ENCODE data around the gene BTN2A1. TPM values are rescaled to one million over a fixed set of nuclear protein-coding genes. Genes with fewer than 3 reads are reported as not detected.

Gene BTN2A1
- total RNA-seq, 1 donor from 2014 or later = 27.7 TPM

- H3K4me1 Mint-ChIP-seq (ENCODE audit: unreplicated experiment) = peaks cover 27% of the 10 kb centered on the region
- DNase-seq (ENCODE audit: extremely low spot score, unreplicated experiment) = no peak
- no peaks in the 10 kb centered on the region for H3K9me3 Mint-ChIP-seq (ENCODE audit: unreplicated experiment)
- TF ChIP-seq CTCF (IDR thresholded peaks at IDR 0.05) = no peak
- no peak overlapping the region for H3K4me3 Mint-ChIP-seq (ENCODE audit: unreplicated experiment)
- H3K27ac Mint-ChIP-seq (ENCODE audit: unreplicated experiment) = no peak overlapping the region
- no peaks in the 10 kb centered on the region for H3K27me3 Mint-ChIP-seq (ENCODE audit: unreplicated experiment)
- peaks cover 87% of the 10 kb centered on the region for H3K36me3 Mint-ChIP-seq (ENCODE audit: unreplicated experiment)
Measured at GRCh38 chr6:26464014-26464413, 6.3 kb downstream of the BTN2A1 start.

GRCh38 chr6:26464416-26465131, 6.8 kb downstream of the BTN2A1 start:
- no peak overlapping the region for H3K27ac Mint-ChIP-seq (ENCODE audit: unreplicated experiment)
- H3K27me3 Mint-ChIP-seq (ENCODE audit: unreplicated experiment) = no peaks in the 10 kb centered on the region
- H3K4me3 Mint-ChIP-seq (ENCODE audit: unreplicated experiment) = no peak overlapping the region
- no peak for TF ChIP-seq CTCF (IDR thresholded peaks at IDR 0.05)
- H3K9me3 Mint-ChIP-seq (ENCODE audit: unreplicated experiment) = no peaks in the 10 kb centered on the region
- no peak for DNase-seq (ENCODE audit: extremely low spot score, unreplicated experiment)
- peaks cover 21% of the 10 kb centered on the region for H3K4me1 Mint-ChIP-seq (ENCODE audit: unreplicated experiment)
- peaks cover 86% of the 10 kb centered on the region for H3K36me3 Mint-ChIP-seq (ENCODE audit: unreplicated experiment)

DNA sequence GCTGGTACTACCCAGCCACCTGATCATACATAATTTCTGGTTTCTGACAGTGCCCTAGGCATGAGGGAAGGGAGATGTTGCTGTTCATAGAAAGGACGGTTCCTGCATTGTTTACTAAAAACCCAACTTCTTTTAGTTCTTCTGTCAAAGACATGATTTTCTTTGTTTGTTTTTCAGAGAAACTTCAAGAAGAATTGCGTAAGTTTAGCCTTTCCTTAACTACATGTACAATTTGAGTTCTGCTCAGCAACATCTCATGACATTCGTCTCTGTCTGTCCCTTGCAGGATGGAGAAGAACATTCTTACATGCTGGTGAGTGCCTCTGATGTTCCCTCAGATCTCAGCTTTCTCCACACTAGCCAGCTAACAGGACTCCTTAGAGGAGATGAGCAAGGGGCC, 8.0 kb downstream of the BTN2A1 start:
- DNase-seq (ENCODE audit: extremely low spot score, unreplicated experiment) = no peak
- no peak overlapping the region for H3K4me3 Mint-ChIP-seq (ENCODE audit: unreplicated experiment)
- no peak overlapping the region for H3K27ac Mint-ChIP-seq (ENCODE audit: unreplicated experiment)
- H3K4me1 Mint-ChIP-seq (ENCODE audit: unreplicated experiment) = peaks cover 9% of the 10 kb centered on the region
- no peaks in the 10 kb centered on the region for H3K9me3 Mint-ChIP-seq (ENCODE audit: unreplicated experiment)
- peaks cover 76% of the 10 kb centered on the region for H3K36me3 Mint-ChIP-seq (ENCODE audit: unreplicated experiment)
- no peak for TF ChIP-seq CTCF (IDR thresholded peaks at IDR 0.05)
- no peaks in the 10 kb centered on the region for H3K27me3 Mint-ChIP-seq (ENCODE audit: unreplicated experiment)

- TF ChIP-seq CTCF (IDR thresholded peaks at IDR 0.05) = no peak
- H3K36me3 Mint-ChIP-seq (ENCODE audit: unreplicated experiment) = peaks cover 54% of the 10 kb centered on the region
- peaks cover 8% of the 10 kb centered on the region for H3K9me3 Mint-ChIP-seq (ENCODE audit: unreplicated experiment)
- no peak overlapping the region for H3K4me3 Mint-ChIP-seq (ENCODE audit: unreplicated experiment)
- H3K27ac Mint-ChIP-seq (ENCODE audit: unreplicated experiment) = no peak overlapping the region
- DNase-seq (ENCODE audit: extremely low spot score, unreplicated experiment) = no peak
- no peaks in the 10 kb centered on the region for H3K27me3 Mint-ChIP-seq (ENCODE audit: unreplicated experiment)
- peaks cover 11% of the 10 kb centered on the region for H3K4me1 Mint-ChIP-seq (ENCODE audit: unreplicated experiment)
Measured at GRCh38 chr6:26468829-26469228, 11.1 kb downstream of the BTN2A1 start.

- Mint-ChIP-seq H3K36me3 (ENCODE audit: unreplicated experiment) (peaks cover 37% of the 10 kb centered on the region), H3K27ac (ENCODE audit: unreplicated experiment) (peak overlapping the region; percentile 42), H3K4me3 (ENCODE audit: unreplicated experiment) (no peak overlapping the region), H3K27me3 (ENCODE audit: unreplicated experiment) (no peaks in the 10 kb centered on the region), H3K4me1 (ENCODE audit: unreplicated experiment) (peaks cover 25% of the 10 kb centered on the region), H3K9me3 (ENCODE audit: unreplicated experiment) (peaks cover 8% of the 10 kb centered on the region)
- no peak for DNase-seq (ENCODE audit: extremely low spot score, unreplicated experiment)
- TF ChIP-seq CTCF (IDR thresholded peaks at IDR 0.05) = no peak
Measured at GRCh38 chr6:26470643-26471042, 12.9 kb downstream of the BTN2A1 start.
